Prostate gland (tissue), 2 donors: ENCODE measurements around the gene ROBO1. TPM values are rescaled to one million over a fixed set of nuclear protein-coding genes. Genes with fewer than 3 reads are reported as not detected.

Source experiments
- DNase-seq: peaks from one replicate; pipeline ENCODE4 v3.0.0-alpha.2; 2019; ENCODE audit warnings: low spot score
- H3K27ac ChIP-seq, 2 donors: fragments of 200-600 bp; sonication (generic); 2 replicates each; pipeline ENCODE4 v1.5.1; 2017 to 2019
- H3K27me3 ChIP-seq: fragments of 200-600 bp; sonication (generic); replicated peaks from 2 replicates; pipeline ENCODE4 v1.5.1; 2019; ENCODE audit not compliant: insufficient read depth
- H3K36me3 ChIP-seq, 2 donors: fragments of 200-600 bp; sonication (generic); 1 replicate in 1 of 2; 2 replicates in 1 of 2; pipeline versions ENCODE4 v1.5.1 to v1.8.1; 2017 to 2019
- H3K4me1 ChIP-seq: fragments of 200-600 bp; sonication (generic); replicated peaks from 2 replicates; pipeline ENCODE4 v1.5.1; 2019
- H3K4me3 ChIP-seq, 2 donors: fragments of 200-600 bp; sonication (generic); 2 replicates each; pipeline ENCODE4 v1.5.1; 2017 to 2019
- H3K9me3 ChIP-seq: fragments of 200-600 bp; sonication (generic); 2 replicates; pipeline ENCODE4 v1.5.1; 2017
- CTCF ChIP-seq, 4 experiments: fragments of 200-600 bp in 2 of 4; fragments of 450-650 bp in 2 of 4; sonication (generic) in 2 of 4; IDR thresholded peaks; 1 replicate in 3 of 4; 2 replicates in 1 of 4; pipeline ENCODE4 v1.5.1; 2016 to 2019; ENCODE audit warnings: antibody characterized with exemption in 4 of 4, mild to moderate bottlenecking in 2 of 4, moderate library complexity in 2 of 4
- POLR2A ChIP-seq: fragments of 450-650 bp; IDR thresholded peaks from one replicate; pipeline ENCODE4 v1.6.1; 2016; ENCODE audit warnings: antibody characterized with exemption, mild to moderate bottlenecking
- POLR2AphosphoS5 ChIP-seq: sonication (generic); formaldehyde crosslinking; IDR thresholded peaks from one replicate; pipeline ENCODE4 v1.6.1; 2017; ENCODE audit warnings: antibody characterized with exemption
- WGBS: methylation state at CpG from one replicate; pipeline ENCODE4 v1.1.5; 2018; 5-methylcytosine and 5-hydroxymethylcytosine counted together
- intact Hi-C: fragments of 100-400 bp; cut with DNase I; formaldehyde crosslinking; loops from one replicate; pipeline ENCODE4 v1.14.2; 2022
- total RNA-seq, 2 donors: library from RNA; depleted of rRNA; stranded (reverse); fragments of >200 nt; gene quantifications; one replicate each; pipeline ENCODE4 v1.1.0, GENCODE V29; 2016

ROBO1 gene
- total RNA-seq, 2 donors from 2014 or later = 37.6 to 50.8 TPM

GRCh38 chr3:78861156-78861555 is 906.6 kb downstream of the ROBO1 start:
- no peaks in the 10 kb centered on the region for H3K27me3 ChIP-seq
- no peaks in the 10 kb centered on the region for H3K9me3 ChIP-seq
- intact Hi-C loops = no loop called here
- 97% methylated on average over 4 of the region's 4 CpGs for WGBS
- H3K27ac ChIP-seq = no peak overlapping the region
- TF ChIP-seq POLR2AphosphoS5 (no peak), CTCF (IDR thresholded peaks at IDR 0.05) (no peak), POLR2A (no peak)
- no peaks in the 10 kb centered on the region for H3K36me3 ChIP-seq
- no peak for DNase-seq
- no peaks in the 10 kb centered on the region for H3K4me1 ChIP-seq
- no peak overlapping the region for H3K4me3 ChIP-seq

GRCh38 chr3:78860567-78860966 is 907.2 kb downstream of the ROBO1 start:
- intact Hi-C loops = no loop called here
- DNase-seq = no peak
- 99% methylated on average over 4 of the region's 4 CpGs for WGBS
- Histone ChIP-seq H3K4me1 (no peaks in the 10 kb centered on the region), H3K27me3 (no peaks in the 10 kb centered on the region), H3K27ac (no peak overlapping the region), H3K36me3 (no peaks in the 10 kb centered on the region), H3K4me3 (no peak overlapping the region), H3K9me3 (no peaks in the 10 kb centered on the region)
- TF ChIP-seq POLR2AphosphoS5 = no peak
- TF ChIP-seq POLR2A = no peak
- no peak for TF ChIP-seq CTCF (IDR thresholded peaks at IDR 0.05)

GRCh38 chr3:78858910-78859309 is 908.9 kb downstream of the ROBO1 start:
- WGBS = 79% methylated on average over 4 of the region's 4 CpGs

GRCh38 chr3:78858174-78858573 is 909.6 kb downstream of the ROBO1 start:
- WGBS = 58% methylated on average over 1 of the region's 1 CpG
- no peak for DNase-seq
- H3K27ac ChIP-seq = no peak overlapping the region
- H3K27me3 ChIP-seq = no peaks in the 10 kb centered on the region
- intact Hi-C loops = no loop called here
- H3K9me3 ChIP-seq = no peaks in the 10 kb centered on the region
- no peaks in the 10 kb centered on the region for H3K4me1 ChIP-seq
- H3K4me3 ChIP-seq = no peak overlapping the region
- no peaks in the 10 kb centered on the region for H3K36me3 ChIP-seq
- TF ChIP-seq POLR2AphosphoS5 (no peak), CTCF (IDR thresholded peaks at IDR 0.05) (no peak), POLR2A (no peak)

More at GRCh38 chr3:78858910-78859309, 908.9 kb downstream of the ROBO1 start:
- H3K27me3 ChIP-seq = no peaks in the 10 kb centered on the region
- H3K36me3 ChIP-seq = no peaks in the 10 kb centered on the region
- H3K27ac ChIP-seq = no peak overlapping the region
- intact Hi-C loops = no loop called here
- no peak for TF ChIP-seq CTCF (IDR thresholded peaks at IDR 0.05)
- no peak for TF ChIP-seq POLR2A
- no peak for TF ChIP-seq POLR2AphosphoS5
- no peaks in the 10 kb centered on the region for H3K9me3 ChIP-seq
- H3K4me3 ChIP-seq = no peak overlapping the region
- no peaks in the 10 kb centered on the region for H3K4me1 ChIP-seq
- no peak for DNase-seq

- Histone ChIP-seq H3K36me3 (no peaks in the 10 kb centered on the region), H3K9me3 (no peaks in the 10 kb centered on the region), H3K27ac (no peak overlapping the region), H3K4me3 (no peak overlapping the region), H3K27me3 (no peaks in the 10 kb centered on the region), H3K4me1 (no peaks in the 10 kb centered on the region)
- intact Hi-C loops = no loop called here
- TF ChIP-seq CTCF (IDR thresholded peaks at IDR 0.05) = no peak
- TF ChIP-seq POLR2AphosphoS5 = no peak
- no peak for TF ChIP-seq POLR2A
- DNase-seq = no peak
- 84% methylated on average over 6 of the region's 6 CpGs for WGBS
Observed at GRCh38 chr3:78857494-78858111, 910.2 kb downstream of the ROBO1 start.
